Kidney (tissue), 14 donors: ENCODE data around the gene CENPX. TPM values are rescaled to one million over a fixed set of nuclear protein-coding genes. Genes with fewer than 3 reads are reported as not detected.

Source experiments
- DNase-seq, 5 donors: peaks; one replicate each; pipeline ENCODE4 v3.0.0-alpha.2; 2013 to 2020
- FAIRE-seq: peaks from 2 replicates; lab custom pipeline; 2012; peaks lifted over from hg19 to GRCh38; lab: Jason Lieb, UNC
- H3K27ac ChIP-seq, 2 donors: one replicate each; pipeline ENCODE4 v1.7.0; 2013; ENCODE audit warnings: low read depth in 2 of 2, low read length in 2 of 2, inconsistent platforms in 1 of 2
- H3K27me3 ChIP-seq: one replicate; pipeline ENCODE4 v1.7.1; 2013; ENCODE audit warnings: low read length, inconsistent platforms; ENCODE audit not compliant: control insufficient read depth, insufficient read depth
- H3K36me3 ChIP-seq, 3 donors: one replicate each; pipeline versions ENCODE4 v1.7.0 to v1.7.1; 2013; ENCODE audit warnings: low read length in 3 of 3, control low read depth in 1 of 3, inconsistent platforms in 1 of 3; ENCODE audit not compliant: insufficient read depth in 3 of 3, control insufficient read depth in 2 of 3
- H3K4me1 ChIP-seq, 3 donors: one replicate each; pipeline versions ENCODE4 v1.7.0 to v1.7.1; 2013; ENCODE audit warnings: low read length in 3 of 3, inconsistent platforms in 1 of 3, low read depth in 1 of 3; ENCODE audit not compliant: control insufficient read depth in 2 of 3, insufficient read depth in 2 of 3
- H3K4me3 ChIP-seq, 3 donors: one replicate each; pipeline versions ENCODE4 v1.7.0 to v1.8.1; 2013; ENCODE audit warnings: low read length in 3 of 3, control low read depth in 1 of 3, inconsistent platforms in 1 of 3
- H3K9ac ChIP-seq, 3 donors: one replicate each; pipeline versions ENCODE4 v1.7.0 to v1.7.1; 2013; ENCODE audit warnings: low read length in 3 of 3, control low read depth in 1 of 3, inconsistent platforms in 1 of 3
- H3K9me3 ChIP-seq, 3 donors: one replicate each; pipeline versions ENCODE4 v1.7.0 to v1.7.1; 2013; ENCODE audit warnings: low read length in 3 of 3, control low read depth in 1 of 3, inconsistent platforms in 1 of 3; ENCODE audit not compliant: control insufficient read depth in 2 of 3, insufficient read depth in 1 of 3
- CTCF ChIP-seq: IDR thresholded peaks from 3 replicates; pipeline ENCODE4 v1.5.1; 2012; ENCODE audit warnings: mild to moderate bottlenecking, moderate library complexity, borderline replicate concordance; ENCODE audit not compliant: insufficient read depth; ENCODE audit errors: extremely low read depth
- intact Hi-C: fragments of 100-400 bp; cut with DNase I; formaldehyde crosslinking; loops from one replicate; pipeline ENCODE4 v1.11.1; 2022
- polyA plus RNA-seq: library from polyadenylated mRNA; stranded (reverse); fragments of 350-450 nt; fragmentation: Illumina TruSeq; extraction: RNeasy Lipid Tissue Mini Kit (QIAGEN cat#74804); gene quantifications from one replicate; pipeline ENCODE4 v1.2.3, GENCODE V29; 2014; ENCODE audit warnings: low read depth, low replicate concordance; ENCODE audit not compliant: insufficient read depth
- total RNA-seq: library from RNA; stranded (reverse); fragmentation: NEBNext Ultra II Directional; extraction: Animal tissue kit (Norgen Biotek cat#: 25700); gene quantifications from one replicate; pipeline ENCODE4 v1.2.1, GENCODE V29; 2021
- donor health status: control.
- donor health status: control.
- donor health status: control.
- donor health status: control.
- donor health status: control.
- donor health status: DM: yes; HTN: yes; CAD: no.
- donor health status: Normal renal cell carcinoma (clear cell type).

The CENPX gene
- total and polyA plus RNA-seq, 2 donors from 2014 or later, result 36.9 to 93.2 TPM

DNA sequence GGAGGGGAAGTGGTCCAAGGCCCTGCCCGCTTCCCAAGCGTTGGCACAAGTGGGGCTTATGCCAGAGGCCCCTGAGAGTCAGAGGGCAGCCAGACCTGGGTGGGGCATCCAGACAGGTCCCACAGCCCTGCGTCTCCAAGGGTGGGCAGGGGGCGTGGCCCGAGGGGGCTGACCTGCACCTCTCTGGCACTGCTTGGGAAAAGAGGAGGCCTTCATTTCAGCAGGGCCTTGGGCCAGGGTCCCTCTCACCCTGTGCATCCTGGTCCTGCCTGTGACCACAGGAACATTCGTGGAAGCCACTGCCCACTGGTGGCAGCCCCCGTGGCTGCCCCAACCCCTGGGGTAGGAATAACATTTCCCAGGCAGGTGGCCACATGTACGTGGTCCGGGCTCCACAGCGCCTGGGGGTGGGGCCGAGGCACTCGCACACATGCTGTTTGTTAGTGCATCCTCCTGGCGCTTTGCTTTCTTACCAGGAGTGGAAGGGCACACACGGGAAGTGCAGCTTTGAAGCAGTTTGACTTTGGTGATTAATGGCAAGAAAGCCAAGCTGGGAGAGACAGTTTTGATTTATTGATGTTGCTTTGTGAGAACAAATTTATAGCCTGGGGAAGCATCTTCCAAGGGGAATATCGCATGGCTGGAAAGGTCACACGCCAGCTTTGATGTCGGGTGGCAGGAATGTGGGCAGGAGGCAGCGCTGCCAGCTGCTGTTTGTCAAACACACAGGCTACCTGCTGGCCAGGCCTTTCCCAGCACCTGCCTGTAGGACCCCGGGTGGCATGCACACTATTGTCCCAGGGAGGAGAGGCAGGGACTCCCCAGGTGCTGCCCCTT, 4.3 kb downstream of the CENPX start:
- Histone ChIP-seq H3K4me1 (peaks cover 0 to 15% (median 6%) of the 10 kb centered on the region in 3 donors), H3K4me3 (no peak overlapping the region), H3K36me3 (no peaks in the 10 kb centered on the region), H3K9ac (no peak overlapping the region), H3K27me3 (no peaks in the 10 kb centered on the region), H3K9me3 (no peaks in the 10 kb centered on the region), H3K27ac (no peak overlapping the region)
- intact Hi-C loops, result loop anchor here (10.0 kb wide), 1 partner anchor 54 kb away; the partner anchor contains the start of gene NOTUM
- DNase-seq, result peak in 3 of 5 donors; percentile 85 to 89 (median 88)
- TF ChIP-seq CTCF, result no peak
- no peak for FAIRE-seq

DNA sequence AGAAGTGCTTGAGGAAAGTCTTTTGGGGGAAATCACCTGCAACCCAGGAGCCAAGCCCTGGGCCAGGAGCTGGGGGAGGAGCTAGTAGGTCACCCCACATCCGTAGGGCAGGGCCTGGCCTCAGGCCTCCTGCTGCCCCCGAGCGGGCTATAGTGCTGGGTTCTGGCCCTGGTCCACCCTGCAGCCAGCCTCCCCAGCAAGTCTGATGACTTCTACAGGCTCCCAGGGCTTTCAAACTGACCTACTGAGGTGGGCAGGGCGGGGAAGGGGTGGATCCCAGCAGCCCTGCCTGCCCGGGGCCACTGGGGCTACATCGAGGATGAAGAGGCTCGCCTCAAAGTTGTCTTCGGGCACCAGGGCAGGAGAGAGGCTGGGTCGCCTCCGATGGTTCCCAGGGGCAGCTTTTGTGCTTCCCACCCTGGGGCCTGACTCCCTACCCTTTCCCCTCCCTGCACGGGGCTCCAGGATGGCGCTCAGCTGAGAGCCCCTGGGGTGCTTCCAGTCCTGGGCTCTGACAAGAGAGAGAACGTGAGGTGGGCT, 5.0 kb downstream of the CENPX start:
- FAIRE-seq (no peak), DNase-seq (no peak)
- Histone ChIP-seq H3K27me3 (no peaks in the 10 kb centered on the region), H3K4me1 (peaks cover 0 to 15% (median 6%) of the 10 kb centered on the region in 3 donors), H3K27ac (no peak overlapping the region), H3K36me3 (no peaks in the 10 kb centered on the region), H3K9ac (no peak overlapping the region), H3K4me3 (no peak overlapping the region), H3K9me3 (no peaks in the 10 kb centered on the region)
- TF ChIP-seq CTCF, result no peak
- intact Hi-C loops, result loop anchor here (10.0 kb wide), 1 partner anchor 53 kb away; the partner anchor contains the start of gene NOTUM

- FAIRE-seq (no peak), DNase-seq (no peak)
- H3K36me3 ChIP-seq, result no peaks in the 10 kb centered on the region
- intact Hi-C loops, result loop anchor here (10.0 kb wide), 1 partner anchor 52 kb away; the partner anchor contains the start of gene NOTUM
- H3K27ac ChIP-seq, result no peak overlapping the region
- no peak overlapping the region for H3K4me3 ChIP-seq
- TF ChIP-seq CTCF, result no peak
- H3K9me3 ChIP-seq, result no peaks in the 10 kb centered on the region
- no peaks in the 10 kb centered on the region for H3K27me3 ChIP-seq
- H3K9ac ChIP-seq, result no peak overlapping the region
- peaks cover 0 to 11% (median 6%) of the 10 kb centered on the region in 3 donors for H3K4me1 ChIP-seq
These were observed 5.7 kb downstream of the CENPX start for GRCh38 chr17:82016875-82017459.
